ENCODE measurements around the gene HTR1E. TPM values are rescaled to one million over a fixed set of nuclear protein-coding genes. Genes with fewer than 3 reads are reported as not detected.

HTR1E gene
- total RNA-seq, 4 donors from 2014 or later: 0.33 to 2.6 (median 0.49) TPM; not detected in 1

DNA sequence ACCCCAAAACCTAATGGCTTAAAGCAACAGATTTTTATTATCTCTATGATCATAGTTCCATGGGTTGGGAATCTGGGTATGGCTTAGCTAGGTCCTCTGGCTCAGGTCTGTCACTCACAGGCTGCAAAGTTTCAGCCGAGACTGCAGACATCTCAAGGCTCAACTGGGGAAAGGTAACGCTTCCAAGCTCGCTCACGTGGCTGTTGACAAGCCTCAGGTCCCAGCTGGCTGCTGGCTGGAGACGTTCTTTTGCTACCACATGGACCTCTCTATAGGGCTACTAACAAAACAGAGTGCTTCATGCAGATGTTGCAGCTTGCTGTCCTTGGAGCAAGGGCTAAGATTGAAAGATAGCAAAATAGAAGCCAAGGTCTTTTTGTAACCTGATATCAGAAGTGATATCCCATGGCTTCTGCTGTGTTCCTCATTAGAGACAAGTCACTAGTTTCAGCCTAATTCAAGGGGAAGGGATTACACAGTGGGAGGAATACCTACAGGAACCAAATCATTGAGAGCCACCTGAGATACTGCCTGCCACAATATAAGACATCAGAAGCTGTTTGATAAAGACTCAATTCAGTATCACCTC is 6.6 kb downstream of the HTR1E start:
- no peaks in the 10 kb centered on the region for H3K36me3 ChIP-seq
- no peaks in the 10 kb centered on the region for H3K9me3 ChIP-seq
- no peak overlapping the region for H3K4me3 ChIP-seq (replicated peaks in 1 of 3)
- no peak overlapping the region for H3K27ac ChIP-seq
- intact Hi-C loops (cut with DNase I): no loop called here
- 29 to 31% methylated on average over 5 of the region's 5 CpGs for WGBS, 2 donors
- TF ChIP-seq, protein P1, sequence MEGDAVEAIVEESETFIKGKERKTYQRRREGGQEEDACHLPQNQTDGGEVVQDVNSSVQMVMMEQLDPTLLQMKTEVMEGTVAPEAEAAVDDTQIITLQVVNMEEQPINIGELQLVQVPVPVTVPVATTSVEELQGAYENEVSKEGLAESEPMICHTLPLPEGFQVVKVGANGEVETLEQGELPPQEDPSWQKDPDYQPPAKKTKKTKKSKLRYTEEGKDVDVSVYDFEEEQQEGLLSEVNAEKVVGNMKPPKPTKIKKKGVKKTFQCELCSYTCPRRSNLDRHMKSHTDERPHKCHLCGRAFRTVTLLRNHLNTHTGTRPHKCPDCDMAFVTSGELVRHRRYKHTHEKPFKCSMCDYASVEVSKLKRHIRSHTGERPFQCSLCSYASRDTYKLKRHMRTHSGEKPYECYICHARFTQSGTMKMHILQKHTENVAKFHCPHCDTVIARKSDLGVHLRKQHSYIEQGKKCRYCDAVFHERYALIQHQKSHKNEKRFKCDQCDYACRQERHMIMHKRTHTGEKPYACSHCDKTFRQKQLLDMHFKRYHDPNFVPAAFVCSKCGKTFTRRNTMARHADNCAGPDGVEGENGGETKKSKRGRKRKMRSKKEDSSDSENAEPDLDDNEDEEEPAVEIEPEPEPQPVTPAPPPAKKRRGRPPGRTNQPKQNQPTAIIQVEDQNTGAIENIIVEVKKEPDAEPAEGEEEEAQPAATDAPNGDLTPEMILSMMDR (IDR thresholded peaks at IDR 0.05): no peak
- no peak for TF ChIP-seq POLR2A (IDR thresholded peaks at IDR 0.05)
- no peaks in the 10 kb centered on the region for H3K4me1 ChIP-seq
- peak; percentile 4 to 5 for DNase-seq
- H3K27me3 ChIP-seq: no peaks in the 10 kb centered on the region

DNA sequence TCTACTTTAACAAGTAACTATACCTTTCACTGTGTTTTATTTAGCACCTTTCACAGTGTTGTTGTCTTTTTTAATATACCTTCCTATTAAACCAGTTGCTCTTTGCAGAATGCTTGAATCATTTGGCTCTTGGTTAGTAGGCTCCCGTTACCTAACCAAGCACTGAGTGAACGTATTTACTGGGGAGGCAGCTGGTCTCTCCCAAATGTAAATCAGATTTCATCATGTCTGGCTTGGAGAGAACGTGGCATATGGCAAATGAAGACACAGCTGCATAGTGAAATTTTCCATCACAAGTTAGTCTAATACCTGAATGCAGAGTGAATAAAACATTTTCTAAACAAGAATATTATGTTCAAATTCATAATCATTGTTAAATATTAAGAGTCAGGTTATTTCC is 12.4 kb downstream of the HTR1E start:
- TF ChIP-seq POLR2A (IDR thresholded peaks at IDR 0.05): no peak
- TF ChIP-seq, protein P1 (IDR thresholded peaks at IDR 0.05): no peak
- no peaks in the 10 kb centered on the region for H3K36me3 ChIP-seq
- 85 to 90% methylated on average over 3 of the region's 3 CpGs for WGBS, 2 donors
- no peaks in the 10 kb centered on the region for H3K9me3 ChIP-seq
- H3K27me3 ChIP-seq: no peaks in the 10 kb centered on the region
- no peak overlapping the region for H3K4me3 ChIP-seq (replicated peaks in 1 of 3)
- DNase-seq: no peak
- H3K27ac ChIP-seq: no peak overlapping the region
- intact Hi-C loops (cut with DNase I): no loop called here
- H3K4me1 ChIP-seq: no peaks in the 10 kb centered on the region

DNA sequence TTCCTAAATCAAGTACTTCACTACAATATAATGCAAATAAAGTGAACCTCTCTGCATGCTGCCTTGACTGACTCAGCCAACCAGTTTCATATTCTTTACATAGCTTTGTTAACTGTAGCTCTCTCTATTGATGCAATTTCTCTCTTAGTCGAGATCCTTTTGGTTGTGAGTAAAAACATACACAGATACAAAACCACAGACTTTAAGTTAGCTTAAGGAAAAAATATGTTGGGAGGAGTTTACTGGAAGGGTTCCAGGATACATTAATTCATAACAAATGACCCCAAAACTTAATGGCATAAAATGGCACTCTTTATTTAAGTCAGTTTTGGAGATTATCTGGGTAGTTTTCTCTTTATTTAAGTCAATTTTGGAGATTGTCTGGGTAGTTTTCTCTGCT is 15.7 kb downstream of the HTR1E start:
- WGBS, 2 donors: 63 to 70% methylated on average over 1 of the region's 1 CpG
- H3K36me3 ChIP-seq: no peaks in the 10 kb centered on the region

DNA sequence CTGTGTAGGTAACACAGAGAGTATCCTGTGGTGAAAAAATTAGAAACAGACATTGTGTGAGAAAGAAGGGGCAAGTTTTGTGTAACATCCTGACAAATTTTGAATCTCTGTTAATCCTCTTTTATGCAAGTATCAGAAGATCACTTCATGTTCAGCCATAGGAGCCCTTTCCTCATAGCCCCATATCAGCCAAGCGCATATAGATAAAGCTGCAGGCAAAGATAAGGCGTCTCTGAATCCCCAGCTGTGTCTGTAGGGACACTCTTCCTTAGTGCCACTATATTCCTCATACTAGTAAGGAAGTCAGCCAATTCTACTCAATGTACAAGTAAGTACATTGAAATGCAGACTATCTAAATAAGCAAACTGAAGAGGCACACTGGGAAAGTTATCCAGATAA is 22.3 kb downstream of the HTR1E start:
- no peak for DNase-seq
- WGBS, 2 donors: 91 to 96% methylated on average over 2 of the region's 2 CpGs
- H3K27ac ChIP-seq: no peak overlapping the region

More for the DNA sequence above, 15.7 kb downstream of the HTR1E start:
- DNase-seq: no peak
- intact Hi-C loops (cut with DNase I): no loop called here
- Histone ChIP-seq H3K4me3 (replicated peaks in 1 of 3) (no peak overlapping the region), H3K4me1 (no peaks in the 10 kb centered on the region), H3K27ac (no peak overlapping the region), H3K27me3 (no peaks in the 10 kb centered on the region), H3K9me3 (no peaks in the 10 kb centered on the region)
- no peak for TF ChIP-seq POLR2A (IDR thresholded peaks at IDR 0.05)
- TF ChIP-seq, protein P1 (IDR thresholded peaks at IDR 0.05): no peak

More for the DNA sequence above, 22.3 kb downstream of the HTR1E start:
- TF ChIP-seq, protein P1 (IDR thresholded peaks at IDR 0.05): no peak
- TF ChIP-seq POLR2A (IDR thresholded peaks at IDR 0.05): no peak
- Histone ChIP-seq H3K27me3 (no peaks in the 10 kb centered on the region), H3K4me1 (no peaks in the 10 kb centered on the region), H3K4me3 (replicated peaks in 1 of 3) (no peak overlapping the region), H3K36me3 (no peaks in the 10 kb centered on the region), H3K9me3 (no peaks in the 10 kb centered on the region)
- intact Hi-C loops (cut with DNase I): no loop called here
